ENCODE results near the gene MFSD8. TPM values are rescaled to one million over a fixed set of nuclear protein-coding genes. Genes with fewer than 3 reads are reported as not detected.

The MFSD8 gene
- total RNA-seq, 2 experiments from 2014 or later: 19.4 to 21.4 TPM

DNA sequence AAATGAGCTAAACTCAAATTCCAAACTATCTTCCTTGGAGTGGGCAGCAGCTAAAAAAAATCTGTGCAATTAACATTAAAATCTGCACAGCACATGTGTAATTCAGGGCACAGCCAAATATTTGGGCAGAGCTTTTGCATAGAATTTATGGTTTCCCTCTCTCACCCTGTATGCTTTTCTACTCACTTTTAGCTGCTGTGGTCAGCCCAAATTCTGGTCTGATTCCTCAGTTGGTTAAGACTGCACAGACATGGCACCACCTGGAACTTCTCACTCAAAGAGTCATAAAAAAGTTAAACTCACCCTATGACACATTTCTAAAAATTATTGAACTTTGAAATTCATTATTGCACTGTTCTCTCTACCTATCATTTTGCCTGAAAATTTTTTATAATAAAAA, 89.2 kb downstream of the MFSD8 start:
- H3K27ac Mint-ChIP-seq: no peak overlapping the region
- POLR2A ChIA-PET: no interaction called here
- H3K4me1 Mint-ChIP-seq: peaks cover 21% of the 10 kb centered on the region
- no peaks in the 10 kb centered on the region for H3K9me3 Mint-ChIP-seq
- peaks cover 9% of the 10 kb centered on the region for H3K36me3 Mint-ChIP-seq (ENCODE audit: low read depth)
- DNase-seq: no peak
- no peaks in the 10 kb centered on the region for H3K27me3 Mint-ChIP-seq
- no peak overlapping the region for H3K4me3 Mint-ChIP-seq
- CTCF ChIA-PET: no interaction called here

- Mint-ChIP-seq H3K4me1 (peaks cover 5% of the 10 kb centered on the region), H3K27ac (no peak overlapping the region), H3K9me3 (no peaks in the 10 kb centered on the region), H3K27me3 (no peaks in the 10 kb centered on the region), H3K4me3 (no peak overlapping the region), H3K36me3 (ENCODE audit: low read depth) (peaks cover 11% of the 10 kb centered on the region)
- ChIA-PET CTCF (no interaction called here), POLR2A (no interaction called here)
- DNase-seq: no peak
Measured at GRCh38 chr4:127870688-127871087, 94.3 kb downstream of the MFSD8 start.

- ChIA-PET CTCF (no interaction called here), POLR2A (no interaction called here)
- DNase-seq: no peak
- H3K36me3 Mint-ChIP-seq (ENCODE audit: low read depth): peaks cover 9% of the 10 kb centered on the region
- no peaks in the 10 kb centered on the region for H3K27me3 Mint-ChIP-seq
- H3K27ac Mint-ChIP-seq: no peak overlapping the region
- peaks cover 5% of the 10 kb centered on the region for H3K4me1 Mint-ChIP-seq
- H3K9me3 Mint-ChIP-seq: no peaks in the 10 kb centered on the region
- H3K4me3 Mint-ChIP-seq: no peak overlapping the region
Measured at GRCh38 chr4:127870281-127870680, 94.7 kb downstream of the MFSD8 start.

GRCh38 chr4:127868196-127868595, 96.8 kb downstream of the MFSD8 start:
- Mint-ChIP-seq H3K4me3 (no peak overlapping the region), H3K27me3 (no peaks in the 10 kb centered on the region), H3K4me1 (peaks cover 5% of the 10 kb centered on the region), H3K36me3 (ENCODE audit: low read depth) (peaks cover 7% of the 10 kb centered on the region), H3K27ac (no peak overlapping the region), H3K9me3 (peaks cover 2% of the 10 kb centered on the region)
- ChIA-PET POLR2A (no interaction called here), CTCF (no interaction called here)
- no peak for DNase-seq

Other genes with a start within 250 kb of the MFSD8 start
- gene SLC25A31, start 234.8 kb downstream of the MFSD8 start, total RNA-seq: not detected
- gene HSPA4L, start 182.9 kb downstream of the MFSD8 start, total RNA-seq: under 1 TPM; 0.30 to 0.33 TPM
- 10 to 100 TPM; 43.8 to 45.7 TPM for gene PLK4, start 84.3 kb downstream of the MFSD8 start, total RNA-seq
- gene ABHD18, start 233 bp upstream of the MFSD8 start, total RNA-seq: 10 to 100 TPM; 23.6 to 26.8 TPM
- 10 to 100 TPM; 13.8 to 14.0 TPM for gene LARP1B, start 96.1 kb upstream of the MFSD8 start, total RNA-seq

All from activated CD4-positive, alpha-beta memory T cell treated with anti-CD3 and anti-CD28 coated beads, Interleukin-2, amount 10 ng/mL, durations not matched to agents 7 days and 5 days (primary cell).